GM21717 (cell line): ENCODE measurements around the gene TUBA3D.
"Not testable (repeated sequence)": the region's sequence is repeated elsewhere in the genome, so short reads cannot be mapped to it uniquely, and the experiment has no call there.

Source experiments
- ATAC-seq: cut with Tn5 transposase; IDR thresholded peaks from one replicate; pipeline ENCODE4 v1.9.1; 2021; ENCODE audit warnings: mild to moderate bottlenecking, moderate library complexity; ENCODE audit not compliant: unreplicated experiment

Gene TUBA3D

DNA sequence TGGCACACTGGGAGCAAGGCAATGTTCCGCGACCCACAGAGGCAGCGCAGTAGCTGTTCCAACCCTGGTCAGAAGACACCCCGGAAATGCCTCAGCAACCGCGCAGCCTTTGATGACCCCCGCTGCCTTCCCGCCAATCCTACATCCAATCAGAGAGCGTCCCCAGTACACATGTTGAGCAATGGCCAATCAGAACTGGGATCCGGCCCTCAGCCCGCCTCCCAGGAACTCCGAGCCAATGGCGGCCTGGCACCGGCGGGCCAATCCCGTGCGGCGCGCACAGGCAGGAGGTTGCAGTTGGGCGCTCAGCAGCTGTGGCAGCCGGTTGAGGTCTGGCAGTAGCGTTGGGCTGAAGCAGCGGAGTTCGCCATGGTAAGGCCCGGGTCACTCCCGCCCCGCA is at the start of gene TUBA3D:
Gene TUBA3D, plus strand, starts transcription at position 289 of the 400 bp plus-strand sequence. Its CDS starts 81 bp downstream, at position 370.
- ATAC-seq = no peak

- no peak for ATAC-seq
Observed at GRCh38 chr2:131426727-131427126, 49.2 kb upstream of the TUBA3D start.

DNA sequence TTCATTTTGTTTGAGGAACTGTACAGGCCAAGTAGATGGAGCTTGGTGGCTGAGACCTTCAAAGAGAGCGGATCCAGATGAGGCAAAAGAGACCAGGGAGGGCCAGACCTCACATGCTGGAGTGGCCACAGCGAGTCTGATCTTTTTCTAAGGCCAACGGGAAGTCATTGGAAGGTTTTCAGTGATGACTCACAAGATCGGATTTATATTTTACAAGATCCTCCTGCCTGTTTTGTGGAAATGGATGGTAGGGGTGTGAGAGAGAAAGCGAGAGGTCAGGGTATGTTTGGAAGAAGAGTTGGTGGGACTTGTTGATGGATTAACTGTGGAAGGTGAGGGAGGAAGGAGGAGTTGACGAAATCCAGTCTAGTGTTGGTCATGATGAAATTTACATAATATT is 44.6 kb upstream of the TUBA3D start:
- ATAC-seq = no peak

- ATAC-seq = peak; percentile 95
Observed at GRCh38 chr2:131440742-131441468, 35.0 kb upstream of the TUBA3D start.

- not testable (repeated sequence) for ATAC-seq
Observed at GRCh38 chr2:131444736-131445514, 31.0 kb upstream of the TUBA3D start.

DNA sequence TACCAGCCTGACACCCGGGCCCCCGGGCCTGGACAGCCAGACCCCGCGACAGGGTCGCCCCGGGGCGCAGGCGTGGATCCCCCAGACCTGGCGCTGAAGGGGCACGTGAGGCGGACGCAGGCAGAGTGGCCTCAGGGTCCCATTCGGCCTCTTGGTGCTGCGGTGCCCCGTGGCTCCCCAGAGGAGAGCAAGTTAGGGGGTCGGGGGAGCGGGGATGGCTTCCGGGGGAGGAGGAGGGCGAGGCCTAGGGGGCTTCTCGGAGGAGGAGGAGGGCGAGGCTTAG is 30.5 kb upstream of the TUBA3D start:
- not testable (repeated sequence) for ATAC-seq

DNA sequence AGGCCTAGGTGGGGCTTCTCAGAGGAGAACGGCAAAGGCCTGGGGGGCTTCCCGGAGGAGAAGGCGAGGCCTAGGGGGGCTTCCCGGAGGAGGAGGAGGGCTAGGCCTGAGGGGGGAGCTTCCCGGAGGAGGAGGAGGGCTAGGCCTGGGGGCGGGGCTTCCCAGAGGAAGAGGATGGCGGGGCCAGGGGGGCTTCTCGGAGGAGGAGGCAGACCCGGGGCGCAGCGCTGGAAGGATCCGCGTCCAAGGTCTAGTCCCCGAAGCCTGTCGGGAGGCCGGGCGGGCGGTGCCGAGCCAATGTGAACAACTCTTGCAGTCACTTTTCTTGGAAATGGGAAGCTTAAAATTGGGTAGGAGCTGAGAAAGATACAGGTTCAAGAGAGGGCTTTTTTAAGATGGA is 30.0 kb upstream of the TUBA3D start:
- ATAC-seq = no peak

DNA sequence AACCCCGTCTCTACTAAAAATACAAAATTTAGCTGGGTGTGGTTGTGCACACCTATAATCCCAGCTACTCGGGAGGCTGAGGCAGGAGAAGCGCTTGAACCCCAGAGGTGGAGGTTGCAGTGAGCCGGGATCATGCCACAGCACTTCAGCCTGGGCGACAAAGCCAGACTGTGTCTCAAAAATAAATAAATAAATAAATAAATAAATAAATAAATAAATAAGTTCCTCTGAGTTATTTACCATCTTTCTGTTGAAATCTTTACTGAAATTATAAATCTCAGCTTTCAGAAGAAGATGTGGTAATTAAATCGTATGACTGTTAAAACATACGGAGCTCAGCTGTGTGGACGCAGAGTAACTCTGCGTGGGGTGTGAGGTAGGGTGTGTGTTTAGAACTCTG is 27.9 kb upstream of the TUBA3D start:
- not testable (repeated sequence) for ATAC-seq

- peak; percentile 81 for ATAC-seq
Observed at GRCh38 chr2:131451265-131451949, 24.5 kb upstream of the TUBA3D start.

- ATAC-seq = not testable (repeated sequence)
Observed at GRCh38 chr2:131454914-131455313, 21.0 kb upstream of the TUBA3D start.

DNA sequence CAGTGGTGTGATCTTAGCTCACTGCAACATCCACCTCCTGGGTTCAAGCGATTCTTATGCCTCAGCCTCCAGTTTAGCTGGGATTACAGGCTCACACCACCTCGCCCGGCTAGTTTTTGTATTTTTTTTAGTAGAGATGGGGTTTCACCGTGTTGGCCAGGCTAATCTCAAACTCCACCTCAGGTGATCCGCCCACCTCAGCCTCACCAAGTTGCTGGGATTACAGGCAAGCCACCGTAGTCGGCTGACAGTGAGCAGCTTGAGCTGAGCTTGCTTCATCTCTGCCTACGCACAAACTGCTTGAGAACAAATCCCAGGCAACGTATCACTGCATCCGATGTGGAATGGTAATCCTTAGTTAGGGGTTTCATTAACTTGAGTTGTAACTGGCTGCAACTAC is 8.2 kb upstream of the TUBA3D start:
- ATAC-seq = not testable (repeated sequence)

DNA sequence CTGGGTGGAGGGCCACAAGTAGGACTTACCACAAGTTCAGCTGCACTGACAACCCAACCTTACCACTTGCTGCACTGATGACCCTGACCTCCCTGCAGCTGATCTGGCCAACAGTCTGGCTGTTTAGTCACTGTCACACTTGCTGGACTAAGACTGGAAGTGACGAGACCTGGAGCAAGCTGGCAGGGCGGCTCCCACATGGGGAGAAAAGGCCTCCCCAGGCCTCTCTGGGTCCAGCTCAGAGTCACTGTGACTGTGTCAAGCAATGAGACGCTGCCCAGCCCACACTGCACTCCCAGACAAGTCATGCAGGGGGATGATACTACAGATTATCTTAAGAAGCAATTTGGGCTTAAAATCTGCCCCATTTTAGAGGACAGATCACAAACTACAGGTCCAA is 5.0 kb upstream of the TUBA3D start:
- not testable (repeated sequence) for ATAC-seq

DNA sequence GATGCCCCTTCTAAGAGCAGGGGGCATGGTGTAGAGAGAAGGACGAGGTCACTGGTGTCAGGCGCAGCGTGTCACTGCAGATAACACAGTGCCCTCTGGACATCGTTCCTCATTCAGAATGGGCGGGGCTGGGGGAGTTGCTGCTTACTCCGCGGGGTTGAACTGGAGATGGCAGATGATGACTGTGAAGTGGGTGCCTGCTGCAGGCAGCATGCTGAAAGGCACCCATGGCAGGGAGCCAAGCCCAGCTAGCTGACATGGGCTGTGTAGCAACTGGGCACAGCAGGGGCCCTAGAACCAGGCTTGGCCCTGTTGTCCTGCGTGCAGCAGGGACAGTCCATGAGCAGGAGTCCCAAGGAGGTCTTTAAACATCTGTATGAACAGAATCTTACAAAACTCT is 4.3 kb upstream of the TUBA3D start:
- ATAC-seq = not testable (repeated sequence)

DNA sequence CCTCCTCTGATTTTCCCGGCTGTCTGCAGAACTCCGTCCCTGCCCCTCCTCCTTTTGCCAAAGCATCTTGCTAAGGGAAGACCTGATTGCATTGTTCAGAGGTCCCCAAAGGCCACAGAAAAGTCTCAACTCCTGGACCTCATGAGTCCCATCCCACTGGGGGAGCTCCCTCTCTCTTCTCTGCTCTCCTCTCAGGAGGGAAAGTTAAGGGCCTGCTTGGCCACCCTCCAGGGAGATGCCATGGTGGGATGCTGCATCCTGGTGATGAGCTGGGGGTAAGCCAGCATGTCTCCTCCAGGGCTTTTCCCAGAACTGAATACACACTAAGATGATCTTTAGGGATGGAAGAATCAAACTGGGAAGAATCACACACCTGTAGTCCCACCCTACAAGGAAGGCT is 2.7 kb upstream of the TUBA3D start:
- not testable (repeated sequence) for ATAC-seq

DNA sequence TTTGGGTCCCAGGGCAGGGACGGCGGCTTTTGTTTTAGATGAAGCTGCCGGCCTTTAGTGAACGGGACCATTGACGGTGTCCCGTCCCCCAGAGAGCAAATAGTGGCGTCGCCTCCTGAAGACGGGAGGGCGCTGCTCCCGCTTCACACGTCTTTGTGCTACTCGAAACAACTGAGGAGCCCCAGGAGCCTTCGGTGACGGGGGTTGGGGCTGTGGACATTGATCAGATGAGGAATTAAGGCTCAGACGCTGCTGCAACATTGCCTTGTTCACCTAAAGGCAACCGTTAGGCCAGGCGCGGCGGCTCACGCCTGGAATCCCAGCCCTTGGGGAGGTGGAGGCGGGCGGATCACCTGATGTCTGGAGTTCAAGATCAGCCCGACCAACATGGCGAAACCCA is 444 bp downstream of the TUBA3D start:
- ATAC-seq = not testable (repeated sequence)

DNA sequence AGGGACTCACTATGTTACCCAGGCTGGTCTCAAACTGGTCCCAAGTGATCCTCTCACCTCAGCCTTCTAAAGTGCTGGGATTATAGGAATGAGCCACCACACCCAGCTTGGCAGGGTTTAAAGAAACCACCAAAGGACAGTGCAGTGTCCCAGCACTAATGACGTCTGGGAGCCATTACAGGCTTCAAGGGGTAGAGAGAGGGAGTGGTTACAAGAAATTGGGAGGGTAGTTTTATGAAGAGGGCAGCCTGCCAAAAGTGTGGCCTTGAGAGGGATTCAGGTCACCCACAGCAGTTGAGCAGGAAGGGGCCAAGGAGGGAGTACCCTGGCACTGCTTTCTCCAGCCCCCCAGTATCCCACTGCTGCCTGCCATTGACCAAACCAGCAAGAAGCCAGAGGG is 1.3 kb downstream of the TUBA3D start:
- ATAC-seq = not testable (repeated sequence)

DNA sequence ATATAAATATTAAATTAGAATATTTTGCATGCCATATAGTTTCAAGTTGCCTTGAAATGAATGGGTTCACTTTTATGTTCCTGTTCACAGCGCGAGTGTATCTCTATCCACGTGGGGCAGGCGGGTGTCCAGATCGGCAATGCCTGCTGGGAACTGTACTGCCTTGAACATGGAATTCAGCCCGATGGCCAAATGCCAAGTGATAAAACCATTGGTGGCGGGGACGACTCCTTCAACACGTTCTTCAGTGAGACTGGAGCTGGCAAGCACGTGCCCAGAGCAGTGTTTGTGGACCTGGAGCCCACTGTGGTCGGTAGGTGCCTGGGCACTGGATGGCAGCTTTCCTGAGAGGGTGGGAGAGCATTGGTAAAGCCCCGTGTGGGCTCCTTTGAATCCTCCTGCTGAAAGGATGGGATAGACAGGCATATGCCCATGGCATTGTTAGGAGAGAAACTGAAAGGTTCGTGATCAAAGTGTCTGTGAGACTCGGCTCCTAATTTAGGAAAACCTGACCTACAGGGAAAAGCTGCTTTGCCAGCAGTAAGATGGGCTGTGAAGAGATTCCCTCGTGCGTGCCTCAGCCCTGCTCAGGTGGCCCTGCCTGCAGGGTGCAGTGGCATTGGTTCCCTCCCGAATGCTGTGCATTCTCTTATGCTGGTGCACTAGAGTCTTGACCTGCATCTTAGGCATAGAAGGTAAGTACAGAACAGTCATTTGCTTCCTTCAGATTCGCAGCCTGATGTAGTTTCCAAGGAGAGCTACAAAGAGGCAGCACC is 2.3 kb downstream of the TUBA3D start:
- ATAC-seq = not testable (repeated sequence)

- ATAC-seq = not testable (repeated sequence)
Observed at GRCh38 chr2:131478850-131479461, 3.0 kb downstream of the TUBA3D start.

GRCh38 chr2:131480351-131480750 is 4.4 kb downstream of the TUBA3D start:
- not testable (repeated sequence) for ATAC-seq

DNA sequence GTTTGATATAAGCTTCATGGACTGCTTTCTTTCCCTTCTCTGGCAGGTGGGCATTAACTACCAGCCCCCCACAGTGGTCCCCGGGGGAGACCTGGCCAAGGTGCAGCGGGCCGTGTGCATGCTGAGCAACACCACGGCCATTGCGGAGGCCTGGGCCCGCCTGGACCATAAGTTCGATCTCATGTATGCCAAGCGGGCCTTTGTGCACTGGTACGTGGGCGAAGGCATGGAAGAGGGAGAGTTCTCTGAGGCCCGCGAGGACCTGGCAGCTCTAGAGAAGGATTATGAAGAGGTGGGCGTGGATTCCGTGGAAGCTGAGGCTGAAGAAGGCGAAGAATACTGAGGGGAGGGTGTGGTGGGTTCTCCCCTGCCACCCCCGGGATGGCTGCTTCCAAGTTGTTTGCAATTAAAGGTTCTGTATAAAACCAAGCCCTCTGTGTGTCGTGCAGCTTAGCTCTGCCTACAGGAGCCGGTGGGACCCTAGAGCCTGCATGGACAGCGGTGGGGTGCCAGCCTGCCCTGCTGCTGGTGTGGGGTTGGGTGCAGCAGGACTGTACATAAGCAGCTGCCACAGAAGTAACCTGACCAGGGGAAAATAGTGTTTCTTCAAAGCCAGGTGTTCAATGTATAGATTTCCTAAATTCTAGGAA is 6.7 kb downstream of the TUBA3D start:
- not testable (repeated sequence) for ATAC-seq
